CD4-positive, CD25-positive, alpha-beta regulatory T cell (primary cell): ENCODE data around the gene PRKAG2. TPM values are rescaled to one million over a fixed set of nuclear protein-coding genes. Genes with fewer than 3 reads are reported as not detected.

ENCODE experiments used
- ATAC-seq, 2 donors: fragments of 150-1000 bp; cut with Tn5 transposase; one replicate each; pipeline ENCODE4 v1.10.0; 2021; ENCODE audit warnings: low read depth in 2 of 2, moderate number of reproducible peaks in 2 of 2, moderate library complexity in 1 of 2
- DNase-seq, 3 donors: peaks; one replicate each; pipeline versions ENCODE4 v3.0.0 to v3.0.0-alpha.2; 2012 to 2022; ENCODE audit warnings: mixed read lengths in 1 of 3
- H3K27ac ChIP-seq: one replicate; pipeline ENCODE4 v1.7.0; 2013; ENCODE audit warnings: mild to moderate bottlenecking, low read length; ENCODE audit not compliant: insufficient read depth, poor library complexity, severe bottlenecking
- H3K27me3 ChIP-seq: one replicate; pipeline ENCODE4 v1.7.0; 2013; ENCODE audit warnings: low read length; ENCODE audit not compliant: control insufficient read depth, insufficient read depth
- H3K36me3 ChIP-seq: one replicate; pipeline ENCODE4 v1.7.0; 2013; ENCODE audit warnings: mild to moderate bottlenecking, low read length, moderate library complexity; ENCODE audit not compliant: control insufficient read depth, insufficient read depth
- H3K4me1 ChIP-seq: 2 replicates; pipeline ENCODE4 v1.7.0; 2013; ENCODE audit warnings: mild to moderate bottlenecking, low read length; ENCODE audit not compliant: insufficient read depth, control insufficient read depth, poor library complexity, severe bottlenecking
- H3K4me3 ChIP-seq: one replicate; pipeline ENCODE4 v1.7.0; 2013; ENCODE audit warnings: low read depth, mild to moderate bottlenecking, low read length, moderate library complexity
- H3K9me3 ChIP-seq, 2 experiments: 1 replicate in 1 of 2; 2 replicates in 1 of 2; pipeline ENCODE4 v1.7.0; 2013; ENCODE audit warnings: low read length in 2 of 2, mild to moderate bottlenecking in 1 of 2, moderate library complexity in 1 of 2; ENCODE audit not compliant: control insufficient read depth in 2 of 2
- H3K27ac Mint-ChIP-seq, 3 donors: one replicate each; pipeline ENCODE4 v1.8.0; 2020 to 2022; ENCODE audit warnings: mild to moderate bottlenecking in 3 of 3, mixed read lengths in 3 of 3, moderate library complexity in 2 of 3
- H3K27me3 Mint-ChIP-seq: one replicate; pipeline ENCODE4 v1.8.0; 2022; ENCODE audit warnings: mild to moderate bottlenecking, mixed read lengths
- H3K36me3 Mint-ChIP-seq: one replicate; pipeline ENCODE4 v1.8.0; 2020; ENCODE audit warnings: mixed read lengths
- H3K4me1 Mint-ChIP-seq, 4 donors: one replicate each; pipeline ENCODE4 v1.8.0; 2020 to 2022; ENCODE audit warnings: mixed read lengths in 4 of 4, mild to moderate bottlenecking in 1 of 4
- H3K4me3 Mint-ChIP-seq, 4 donors: one replicate each; pipeline ENCODE4 v1.8.0; 2020 to 2022; ENCODE audit warnings: mild to moderate bottlenecking in 4 of 4, mixed read lengths in 4 of 4, moderate library complexity in 3 of 4
- H3K9me3 Mint-ChIP-seq, 7 donors: one replicate each; pipeline ENCODE4 v1.8.0; 2020 to 2022; ENCODE audit warnings: mixed read lengths in 7 of 7, mild to moderate bottlenecking in 3 of 7, moderate library complexity in 2 of 7
- polyA plus RNA-seq, 4 donors: library from polyadenylated mRNA; unstranded; fragments of 300-500 nt; fragmentation: Illumina TruSeq; gene quantifications; one replicate each; pipeline ENCODE4 v1.2.3, GENCODE V29; 2021
- total RNA-seq: library from RNA; stranded (reverse); gene quantifications from one replicate; pipeline ENCODE4 v1.2.3, GENCODE V29; 2022

The PRKAG2 gene
- total and polyA plus RNA-seq, 5 donors from 2014 or later: 19.9 to 43.0 (median 26.1) TPM

DNA sequence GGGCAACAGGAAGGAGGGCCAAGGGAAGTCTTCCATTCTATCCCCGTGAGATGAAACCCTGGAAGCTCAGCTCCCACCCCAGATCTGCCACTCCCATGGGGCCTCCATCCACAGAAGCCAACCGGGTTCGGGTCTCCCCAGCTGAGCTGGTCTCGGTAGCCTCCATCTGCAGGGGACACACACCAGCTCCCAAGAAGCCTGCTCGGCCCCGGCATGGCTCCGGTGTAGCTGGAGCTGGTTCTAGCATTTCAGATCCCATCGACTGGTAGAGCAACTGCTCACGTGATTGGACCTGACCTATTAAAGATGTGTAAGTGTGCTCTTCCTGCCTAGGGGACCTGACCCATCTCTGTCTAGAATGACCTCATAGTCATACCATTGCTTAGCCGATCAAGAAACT lies 138.0 kb downstream of the PRKAG2 start:
- Histone ChIP-seq H3K4me3 (no peak overlapping the region), H3K27ac (no peak overlapping the region), H3K27me3 (no peaks in the 10 kb centered on the region), H3K9me3 (no peaks in the 10 kb centered on the region), H3K4me1 (no peaks in the 10 kb centered on the region), H3K36me3 (no peaks in the 10 kb centered on the region)
- Mint-ChIP-seq H3K9me3 (peaks cover 0 to 2% (median 0%) of the 10 kb centered on the region in 7 donors), H3K4me1 (peaks cover 0 to 23% (median 7%) of the 10 kb centered on the region in 4 donors), H3K4me3 (no peak overlapping the region), H3K27me3 (no peaks in the 10 kb centered on the region), H3K36me3 (peaks cover 9% of the 10 kb centered on the region), H3K27ac (no peak overlapping the region)
- DNase-seq (no peak), ATAC-seq (no peak)

DNA sequence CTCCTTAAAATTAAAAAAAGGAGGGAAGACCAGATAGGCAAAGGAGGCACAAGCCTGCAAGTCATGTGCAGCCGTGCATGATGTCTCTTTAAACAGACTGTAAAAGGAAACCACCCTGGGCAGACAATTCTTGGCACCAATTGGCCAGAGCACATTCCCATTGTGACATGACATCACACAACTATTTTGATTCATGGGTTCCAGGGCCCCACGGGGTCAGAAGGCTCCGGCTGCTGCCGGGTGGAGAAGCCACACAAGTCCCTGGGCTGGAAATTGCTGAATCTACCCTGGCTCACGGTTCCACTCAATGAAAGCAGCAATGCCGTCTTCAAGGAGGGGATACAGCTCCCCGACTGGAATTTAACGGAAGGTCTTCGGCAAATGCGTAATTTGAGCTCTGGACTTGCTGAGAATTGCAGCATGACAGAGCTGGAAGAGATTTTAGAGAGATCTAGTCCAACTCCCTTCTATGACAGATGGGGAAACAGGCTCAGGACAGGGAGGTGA lies 140.5 kb downstream of the PRKAG2 start:
- no peak overlapping the region for H3K27ac Mint-ChIP-seq
- Histone ChIP-seq H3K4me1 (no peaks in the 10 kb centered on the region), H3K27me3 (no peaks in the 10 kb centered on the region), H3K27ac (no peak overlapping the region), H3K9me3 (no peaks in the 10 kb centered on the region), H3K4me3 (no peak overlapping the region), H3K36me3 (no peaks in the 10 kb centered on the region)
- peaks cover 0 to 2% (median 0%) of the 10 kb centered on the region in 7 donors for H3K9me3 Mint-ChIP-seq
- peaks cover 0 to 13% (median 1%) of the 10 kb centered on the region in 4 donors for H3K4me1 Mint-ChIP-seq
- H3K27me3 Mint-ChIP-seq: no peaks in the 10 kb centered on the region
- no peak overlapping the region for H3K4me3 Mint-ChIP-seq
- no peak for DNase-seq
- peaks cover 4% of the 10 kb centered on the region for H3K36me3 Mint-ChIP-seq
- ATAC-seq: no peak

DNA sequence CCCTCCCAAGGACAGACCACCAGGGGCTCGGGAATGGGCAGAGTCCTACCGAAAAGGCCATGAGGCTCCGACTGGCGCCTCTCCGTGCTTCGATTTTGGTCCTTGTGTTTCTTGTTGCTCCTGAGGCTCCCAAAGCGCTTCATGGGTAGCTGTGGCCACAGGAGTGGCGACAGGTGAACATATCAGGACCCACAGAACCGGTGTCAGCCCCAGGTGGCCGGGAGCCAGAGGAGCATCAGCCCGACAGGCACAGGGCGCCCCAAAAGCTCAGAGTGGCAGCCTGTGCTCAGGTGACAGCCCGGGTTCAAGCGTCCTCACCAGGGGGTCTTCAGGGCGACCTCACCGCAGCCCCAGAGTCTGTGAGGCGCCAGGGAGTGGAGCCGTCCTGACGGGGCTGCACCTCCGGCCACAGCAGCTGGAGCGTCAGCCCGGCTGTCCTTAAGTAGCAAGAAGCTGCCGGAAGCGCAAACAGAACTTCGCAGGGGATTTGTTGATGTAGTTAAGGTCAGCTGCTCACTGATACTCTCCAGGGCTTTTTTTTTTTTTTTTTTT lies 141.0 kb downstream of the PRKAG2 start:
- ATAC-seq: no peak
- peaks cover 0 to 2% (median 0%) of the 10 kb centered on the region in 7 donors for H3K9me3 Mint-ChIP-seq
- no peaks in the 10 kb centered on the region for H3K9me3 ChIP-seq

DNA sequence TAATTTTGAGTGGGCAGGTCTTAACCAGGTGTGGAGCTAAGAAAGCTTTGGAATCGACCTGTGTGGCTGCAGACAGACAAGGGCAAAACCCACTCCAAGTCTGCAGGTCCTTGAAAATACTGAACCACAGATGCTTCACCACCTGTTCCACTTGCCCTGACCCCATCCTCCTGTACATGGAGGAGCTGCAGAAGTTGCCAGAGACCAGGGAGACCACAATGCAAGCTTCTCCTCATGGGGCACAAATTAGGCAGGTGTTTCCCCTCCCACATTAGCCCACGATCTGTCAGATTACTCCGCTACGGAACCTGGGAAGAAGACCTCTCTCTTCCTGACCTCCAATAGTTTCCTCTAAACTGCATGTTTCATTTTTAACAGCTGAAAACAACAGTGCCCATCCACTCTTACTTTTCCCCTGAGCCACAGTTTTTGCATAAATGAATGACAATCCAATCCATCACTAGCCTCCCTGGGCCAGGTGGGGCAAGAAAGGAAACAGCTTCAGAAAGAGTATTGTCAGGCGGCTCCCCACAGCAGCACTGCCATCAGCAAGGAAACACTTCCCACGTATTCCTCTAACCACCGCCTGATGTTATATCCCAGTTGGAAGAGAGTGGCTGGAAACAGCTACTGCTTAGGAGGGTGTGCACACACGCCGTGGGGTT lies 141.6 kb downstream of the PRKAG2 start:
- Histone ChIP-seq H3K4me3 (no peak overlapping the region), H3K27me3 (no peaks in the 10 kb centered on the region), H3K4me1 (no peaks in the 10 kb centered on the region), H3K36me3 (no peaks in the 10 kb centered on the region), H3K9me3 (no peaks in the 10 kb centered on the region), H3K27ac (no peak overlapping the region)
- Mint-ChIP-seq H3K9me3 (peaks cover 0 to 1% (median 0%) of the 10 kb centered on the region in 7 donors), H3K36me3 (peaks cover 1% of the 10 kb centered on the region), H3K4me3 (no peak overlapping the region), H3K27ac (no peak overlapping the region), H3K4me1 (peaks cover 0 to 13% (median under 1%) of the 10 kb centered on the region in 4 donors), H3K27me3 (no peaks in the 10 kb centered on the region)
- DNase-seq (no peak), ATAC-seq (no peak)

More for the DNA sequence above, 141.0 kb downstream of the PRKAG2 start:
- Mint-ChIP-seq H3K4me3 (no peak overlapping the region), H3K27ac (no peak overlapping the region), H3K27me3 (no peaks in the 10 kb centered on the region), H3K4me1 (peaks cover 0 to 13% (median 1%) of the 10 kb centered on the region in 4 donors), H3K36me3 (peaks cover 4% of the 10 kb centered on the region)
- Histone ChIP-seq H3K36me3 (no peaks in the 10 kb centered on the region), H3K4me1 (no peaks in the 10 kb centered on the region), H3K4me3 (no peak overlapping the region), H3K27me3 (no peaks in the 10 kb centered on the region), H3K27ac (no peak overlapping the region)
- no peak for DNase-seq

DNA sequence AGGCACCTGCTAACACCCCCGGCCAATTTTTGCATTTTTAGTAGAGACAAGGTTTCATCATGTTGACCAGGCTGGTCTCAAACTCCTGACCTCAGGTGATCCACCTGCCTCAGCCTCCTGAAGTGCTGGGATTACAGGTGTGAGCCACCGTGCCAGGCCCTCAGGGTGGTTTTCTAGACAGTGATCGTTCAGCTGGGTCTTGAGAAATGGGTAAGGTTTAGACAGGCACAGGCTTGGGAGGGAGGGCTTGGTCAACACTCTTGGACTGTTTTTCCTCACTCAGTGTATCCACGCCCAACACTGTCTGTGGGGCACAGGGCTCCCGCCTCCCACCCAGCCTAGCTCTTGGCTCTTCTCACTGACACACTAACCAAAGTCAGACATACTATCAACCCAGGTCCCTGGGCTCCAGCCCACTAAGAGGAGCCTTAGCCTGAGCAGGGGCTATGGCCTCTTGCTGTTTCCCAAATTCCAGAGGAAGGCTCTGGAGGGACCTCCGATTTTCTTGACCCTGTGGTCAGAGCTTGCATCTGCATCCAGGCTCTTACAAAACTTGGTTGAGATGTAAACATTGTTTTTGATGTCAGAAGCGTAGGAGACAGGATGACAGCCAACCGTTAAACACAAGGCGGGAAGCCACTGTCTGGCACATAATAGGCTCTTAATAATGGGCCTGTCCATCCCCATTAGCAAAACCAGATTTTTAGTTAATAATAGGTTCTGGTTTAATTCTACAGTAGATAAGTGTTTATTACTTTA lies 143.9 kb downstream of the PRKAG2 start:
- ATAC-seq (no peak), DNase-seq (no peak)
- Mint-ChIP-seq H3K9me3 (peaks cover 0 to 2% (median 0%) of the 10 kb centered on the region in 7 donors), H3K4me1 (peaks cover 0 to 24% (median 3%) of the 10 kb centered on the region in 4 donors), H3K27ac (no peak overlapping the region), H3K27me3 (no peaks in the 10 kb centered on the region), H3K36me3 (peaks cover 5% of the 10 kb centered on the region), H3K4me3 (no peak overlapping the region)
- H3K9me3 ChIP-seq: no peaks in the 10 kb centered on the region
- H3K36me3 ChIP-seq: no peaks in the 10 kb centered on the region
- H3K27ac ChIP-seq: no peak overlapping the region
- H3K4me3 ChIP-seq: no peak overlapping the region
- no peaks in the 10 kb centered on the region for H3K4me1 ChIP-seq
- H3K27me3 ChIP-seq: no peaks in the 10 kb centered on the region

DNA sequence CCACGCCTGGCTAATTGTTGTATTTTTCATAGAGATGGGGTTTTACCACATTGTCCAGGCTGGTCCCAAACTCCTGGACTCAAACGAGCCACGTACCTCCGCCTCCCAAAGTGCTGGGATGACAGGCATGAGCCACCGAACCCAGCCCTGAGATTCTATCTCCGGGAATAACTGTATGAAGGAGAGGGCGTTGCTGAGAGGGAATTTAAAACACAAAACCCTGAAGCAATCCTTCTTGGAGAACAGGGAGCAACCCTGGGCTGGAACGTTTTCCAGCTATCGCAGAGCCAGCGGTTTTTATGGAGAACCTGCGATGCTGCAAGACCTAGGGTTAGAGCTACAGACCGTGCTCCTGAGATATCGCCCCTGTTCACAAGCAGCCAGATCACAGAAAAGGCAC lies 144.6 kb downstream of the PRKAG2 start:
- H3K9me3 Mint-ChIP-seq: peaks cover 0 to 2% (median 0%) of the 10 kb centered on the region in 7 donors
- H3K4me3 Mint-ChIP-seq: no peak overlapping the region
- ATAC-seq: no peak

DNA sequence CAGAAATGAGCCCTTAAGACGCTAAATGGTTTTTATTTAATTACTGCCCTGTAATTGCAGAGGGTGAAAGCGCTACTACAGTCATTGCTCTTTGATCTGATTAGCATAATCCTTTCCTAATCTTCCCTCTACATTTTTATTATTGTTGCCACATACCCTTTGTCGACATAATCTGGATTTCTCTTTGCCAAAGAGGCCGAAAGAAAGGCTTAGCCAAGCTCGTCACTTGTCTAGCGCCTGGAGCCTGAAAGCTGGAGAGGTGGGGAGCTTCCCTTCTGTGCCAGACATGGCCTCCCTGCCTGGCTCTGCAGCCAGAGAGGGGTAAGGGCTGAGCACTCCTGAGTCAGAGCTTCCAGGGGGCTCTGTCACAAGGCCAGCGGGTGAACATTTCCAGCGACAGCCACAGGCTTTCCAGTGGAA lies 145.9 kb downstream of the PRKAG2 start:
- Mint-ChIP-seq H3K4me1 (peaks cover 0 to 25% (median 5%) of the 10 kb centered on the region in 4 donors), H3K27me3 (no peaks in the 10 kb centered on the region), H3K36me3 (peaks cover 9% of the 10 kb centered on the region), H3K4me3 (no peak overlapping the region), H3K9me3 (peaks cover 0 to 2% (median 0%) of the 10 kb centered on the region in 7 donors), H3K27ac (no peak overlapping the region)
- ATAC-seq: no peak
- Histone ChIP-seq H3K27me3 (no peaks in the 10 kb centered on the region), H3K36me3 (no peaks in the 10 kb centered on the region), H3K27ac (no peak overlapping the region), H3K9me3 (no peaks in the 10 kb centered on the region), H3K4me3 (no peak overlapping the region), H3K4me1 (no peaks in the 10 kb centered on the region)
- no peak for DNase-seq

More for the DNA sequence above, 144.6 kb downstream of the PRKAG2 start:
- Histone ChIP-seq H3K9me3 (no peaks in the 10 kb centered on the region), H3K27me3 (no peaks in the 10 kb centered on the region), H3K4me3 (no peak overlapping the region), H3K36me3 (no peaks in the 10 kb centered on the region), H3K4me1 (no peaks in the 10 kb centered on the region), H3K27ac (no peak overlapping the region)
- no peaks in the 10 kb centered on the region for H3K27me3 Mint-ChIP-seq
- DNase-seq: no peak
- peaks cover 5% of the 10 kb centered on the region for H3K36me3 Mint-ChIP-seq
- H3K27ac Mint-ChIP-seq: no peak overlapping the region
- H3K4me1 Mint-ChIP-seq: peaks cover 0 to 22% (median 3%) of the 10 kb centered on the region in 4 donors
